Right atrium auricular region (tissue), 2 donors: ENCODE data around the gene ARHGAP45. TPM values are rescaled to one million over a fixed set of nuclear protein-coding genes. Genes with fewer than 3 reads are reported as not detected.

Experiments used
- DNase-seq: peaks from one replicate; pipeline ENCODE4 v3.0.0-alpha.2; 2019; ENCODE audit warnings: low spot score
- H3K27ac ChIP-seq, 2 donors: fragments of 200-600 bp; sonication (generic); 1 replicate in 1 of 2; 2 replicates in 1 of 2; pipeline ENCODE4 v1.5.1; 2016 to 2019
- H3K27me3 ChIP-seq, 2 donors: fragments of 200-600 bp; sonication (generic); one replicate each; pipeline versions ENCODE4 v1.5.1 to v1.6.0; 2017 to 2019
- H3K36me3 ChIP-seq: fragments of 200-600 bp; sonication (generic); one replicate; pipeline ENCODE4 v1.5.1; 2016
- H3K4me1 ChIP-seq, 2 donors: fragments of 200-600 bp; sonication (generic); one replicate each; pipeline versions ENCODE4 v1.5.1 to v1.6.0; 2017 to 2019
- H3K4me3 ChIP-seq, 2 donors: fragments of 200-600 bp; sonication (generic); 1 replicate in 1 of 2; 2 replicates in 1 of 2; pipeline ENCODE4 v1.5.1; 2017 to 2019; ENCODE audit warnings: mild to moderate bottlenecking in 1 of 2, moderate library complexity in 1 of 2
- H3K9me3 ChIP-seq, 2 donors: fragments of 200-600 bp; sonication (generic); one replicate each; pipeline ENCODE4 v1.5.1; 2019
- CTCF ChIP-seq, 2 donors: fragments of 200-600 bp; sonication (generic); IDR thresholded peaks; one replicate each; pipeline ENCODE4 v1.5.1; 2019; ENCODE audit warnings: antibody characterized with exemption in 2 of 2
- total RNA-seq, 2 donors: library from RNA; depleted of rRNA; stranded (reverse); fragments of >200 nt; gene quantifications; one replicate each; pipeline ENCODE4 v1.1.0, GENCODE V29; 2016

Gene ARHGAP45
- total RNA-seq, 2 donors from 2014 or later, result 5.2 to 12.8 TPM

- DNase-seq, result no peak
- peak overlapping the region in 1 of 2 donors; percentile 98 for H3K27ac ChIP-seq
- H3K9me3 ChIP-seq, result no peaks in the 10 kb centered on the region
- H3K4me1 ChIP-seq, result peaks cover 0 to 47% of the 10 kb centered on the region in 2 donors
- peak overlapping the region in 1 of 2 donors; percentile 75 for H3K4me3 ChIP-seq
- peaks cover 46% of the 10 kb centered on the region for H3K36me3 ChIP-seq
- no peaks in the 10 kb centered on the region for H3K27me3 ChIP-seq
- TF ChIP-seq CTCF (IDR thresholded peaks at IDR 0.05), result no peak
These were observed 39.2 kb downstream of the ARHGAP45 start for GRCh38 chr19:1105873-1106840.

GRCh38 chr19:1106841-1107660 is 40.1 kb downstream of the ARHGAP45 start:
- Histone ChIP-seq H3K9me3 (no peaks in the 10 kb centered on the region), H3K4me1 (peaks cover 0 to 42% of the 10 kb centered on the region in 2 donors), H3K36me3 (peaks cover 51% of the 10 kb centered on the region), H3K27ac (no peak overlapping the region), H3K27me3 (no peaks in the 10 kb centered on the region), H3K4me3 (no peak overlapping the region)
- TF ChIP-seq CTCF (IDR thresholded peaks at IDR 0.05), result no peak
- DNase-seq, result no peak

- no peak for DNase-seq
- H3K4me1 ChIP-seq, result peaks cover 0 to 42% of the 10 kb centered on the region in 2 donors
- H3K9me3 ChIP-seq, result no peaks in the 10 kb centered on the region
These were observed 40.8 kb downstream of the ARHGAP45 start for GRCh38 chr19:1107661-1108261.

GRCh38 chr19:1108291-1109031 is 41.5 kb downstream of the ARHGAP45 start:
- no peaks in the 10 kb centered on the region for H3K27me3 ChIP-seq
- H3K27ac ChIP-seq, result no peak overlapping the region
- no peak for DNase-seq
- H3K4me3 ChIP-seq, result no peak overlapping the region
- no peaks in the 10 kb centered on the region for H3K9me3 ChIP-seq
- peaks cover 56% of the 10 kb centered on the region for H3K36me3 ChIP-seq
- TF ChIP-seq CTCF (IDR thresholded peaks at IDR 0.05), result no peak
- H3K4me1 ChIP-seq, result peaks cover 0 to 42% of the 10 kb centered on the region in 2 donors

More at GRCh38 chr19:1107661-1108261, 40.8 kb downstream of the ARHGAP45 start:
- H3K36me3 ChIP-seq, result peaks cover 54% of the 10 kb centered on the region
- no peak overlapping the region for H3K4me3 ChIP-seq
- no peak for TF ChIP-seq CTCF (IDR thresholded peaks at IDR 0.05)
- H3K27me3 ChIP-seq, result no peaks in the 10 kb centered on the region
- no peak overlapping the region for H3K27ac ChIP-seq

GRCh38 chr19:1109032-1109551 is 42.1 kb downstream of the ARHGAP45 start:
- DNase-seq, result no peak
- Histone ChIP-seq H3K27me3 (no peaks in the 10 kb centered on the region), H3K4me3 (no peak overlapping the region), H3K36me3 (peaks cover 61% of the 10 kb centered on the region), H3K9me3 (no peaks in the 10 kb centered on the region), H3K27ac (no peak overlapping the region), H3K4me1 (peaks cover 0 to 47% of the 10 kb centered on the region in 2 donors)
- TF ChIP-seq CTCF (IDR thresholded peaks at IDR 0.05), result no peak
